Nephron progenitor cell (in vitro differentiated cells): ENCODE measurements around the gene NR3C2.

Source experiments
- DNase-seq: peaks from one replicate; pipeline ENCODE4 v3.0.0; 2021
- H3K27ac Mint-ChIP-seq: 2 replicates; pipeline ENCODE4 v1.8.0; 2021; ENCODE audit warnings: mild to moderate bottlenecking, moderate library complexity, mixed read lengths
- H3K27me3 Mint-ChIP-seq: 2 replicates; pipeline ENCODE4 v1.8.0; 2021; ENCODE audit warnings: mild to moderate bottlenecking, low read depth, mixed read lengths; ENCODE audit not compliant: poor library complexity
- H3K36me3 Mint-ChIP-seq: 2 replicates; pipeline ENCODE4 v1.8.0; 2021; ENCODE audit warnings: low read depth, mixed read lengths
- H3K4me1 Mint-ChIP-seq: 2 replicates; pipeline ENCODE4 v1.8.0; 2021; ENCODE audit warnings: mixed read lengths
- H3K4me3 Mint-ChIP-seq: 2 replicates; pipeline ENCODE4 v1.8.0; 2021; ENCODE audit warnings: mild to moderate bottlenecking, moderate library complexity, mixed read lengths
- H3K9me3 Mint-ChIP-seq: 2 replicates; pipeline ENCODE4 v1.8.0; 2021; ENCODE audit warnings: mild to moderate bottlenecking, moderate library complexity, mixed read lengths
- TF ChIP-seq, protein P1 (sequence below): fragments of 200-600 bp; sonication (generic); IDR thresholded peaks from 2 replicates; pipeline ENCODE4 v1.5.0; 2021; ENCODE audit warnings: antibody characterized with exemption

Gene NR3C2

DNA sequence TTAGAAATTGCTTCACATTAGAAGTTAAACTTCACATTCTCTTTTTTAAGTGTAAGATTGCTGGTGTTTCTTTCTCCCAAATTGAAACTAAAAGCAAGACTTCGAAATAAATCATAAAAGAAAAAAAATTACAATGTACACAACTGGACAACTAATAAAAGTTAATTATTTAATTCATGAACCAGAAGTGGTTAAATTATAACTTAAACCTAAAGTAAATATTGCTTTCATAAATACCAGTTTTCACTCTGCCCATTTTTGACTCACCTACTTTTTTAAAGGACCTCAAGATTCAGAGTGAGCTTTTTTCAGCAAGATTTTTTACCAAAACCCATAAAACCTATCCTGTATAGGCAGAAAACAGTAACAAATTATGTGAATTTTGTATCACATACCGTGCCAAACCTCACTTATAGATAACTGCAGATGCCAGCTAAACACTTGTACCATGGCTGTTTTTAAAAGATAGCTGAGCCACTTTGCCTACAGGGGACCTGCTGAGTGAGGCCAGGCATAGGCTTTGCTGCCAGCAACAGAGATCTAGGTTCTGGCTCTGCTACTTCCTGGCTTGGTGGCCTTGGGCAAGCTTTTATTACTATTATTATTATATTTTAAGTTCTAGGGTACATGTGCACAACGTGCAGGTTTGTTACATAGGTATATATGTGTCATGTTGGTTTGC lies 259.8 kb downstream of the NR3C2 start:
- Mint-ChIP-seq H3K27ac (no peak overlapping the region), H3K9me3 (no peaks in the 10 kb centered on the region), H3K4me3 (no peak overlapping the region), H3K4me1 (peaks cover 19% of the 10 kb centered on the region), H3K27me3 (no peaks in the 10 kb centered on the region), H3K36me3 (no peaks in the 10 kb centered on the region)
- TF ChIP-seq, protein P1, sequence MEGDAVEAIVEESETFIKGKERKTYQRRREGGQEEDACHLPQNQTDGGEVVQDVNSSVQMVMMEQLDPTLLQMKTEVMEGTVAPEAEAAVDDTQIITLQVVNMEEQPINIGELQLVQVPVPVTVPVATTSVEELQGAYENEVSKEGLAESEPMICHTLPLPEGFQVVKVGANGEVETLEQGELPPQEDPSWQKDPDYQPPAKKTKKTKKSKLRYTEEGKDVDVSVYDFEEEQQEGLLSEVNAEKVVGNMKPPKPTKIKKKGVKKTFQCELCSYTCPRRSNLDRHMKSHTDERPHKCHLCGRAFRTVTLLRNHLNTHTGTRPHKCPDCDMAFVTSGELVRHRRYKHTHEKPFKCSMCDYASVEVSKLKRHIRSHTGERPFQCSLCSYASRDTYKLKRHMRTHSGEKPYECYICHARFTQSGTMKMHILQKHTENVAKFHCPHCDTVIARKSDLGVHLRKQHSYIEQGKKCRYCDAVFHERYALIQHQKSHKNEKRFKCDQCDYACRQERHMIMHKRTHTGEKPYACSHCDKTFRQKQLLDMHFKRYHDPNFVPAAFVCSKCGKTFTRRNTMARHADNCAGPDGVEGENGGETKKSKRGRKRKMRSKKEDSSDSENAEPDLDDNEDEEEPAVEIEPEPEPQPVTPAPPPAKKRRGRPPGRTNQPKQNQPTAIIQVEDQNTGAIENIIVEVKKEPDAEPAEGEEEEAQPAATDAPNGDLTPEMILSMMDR, result no peak
- no peak for DNase-seq

DNA sequence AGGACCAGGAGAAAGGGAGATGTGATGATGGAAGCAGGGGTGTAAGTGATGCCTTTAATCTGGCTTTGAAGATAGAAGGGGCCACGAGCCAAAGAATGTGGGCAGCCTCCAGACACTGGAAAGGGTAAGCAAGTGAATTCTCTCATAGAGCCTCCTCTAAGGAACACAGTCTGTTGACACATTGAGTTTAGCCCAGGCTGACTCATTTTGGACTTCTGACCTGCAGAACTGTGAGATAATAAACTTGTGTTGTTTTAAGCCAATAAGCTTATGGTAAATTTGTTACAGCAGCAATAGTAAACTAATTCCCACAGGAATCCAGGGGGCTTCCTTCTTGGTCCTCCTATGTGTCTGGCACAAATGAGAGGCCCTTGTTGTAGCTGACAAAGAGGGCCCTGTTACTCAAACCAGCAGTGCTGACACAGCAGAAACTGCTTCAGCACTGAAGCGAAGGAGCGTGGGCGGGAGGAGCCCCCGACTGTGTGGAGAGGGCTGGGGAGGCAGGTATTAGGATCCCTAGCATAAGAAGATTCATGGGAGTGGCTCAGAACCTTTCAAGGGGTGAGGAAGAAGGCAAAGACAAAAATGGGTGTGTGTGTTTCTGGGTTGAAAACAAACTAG lies 268.7 kb downstream of the NR3C2 start:
- TF ChIP-seq, protein P1, result no peak
- Mint-ChIP-seq H3K4me3 (no peak overlapping the region), H3K27me3 (peaks cover 4% of the 10 kb centered on the region), H3K9me3 (peaks cover 20% of the 10 kb centered on the region), H3K4me1 (peaks cover 7% of the 10 kb centered on the region), H3K27ac (peak overlapping the region; percentile 84), H3K36me3 (peaks cover 10% of the 10 kb centered on the region)
- DNase-seq, result no peak

DNA sequence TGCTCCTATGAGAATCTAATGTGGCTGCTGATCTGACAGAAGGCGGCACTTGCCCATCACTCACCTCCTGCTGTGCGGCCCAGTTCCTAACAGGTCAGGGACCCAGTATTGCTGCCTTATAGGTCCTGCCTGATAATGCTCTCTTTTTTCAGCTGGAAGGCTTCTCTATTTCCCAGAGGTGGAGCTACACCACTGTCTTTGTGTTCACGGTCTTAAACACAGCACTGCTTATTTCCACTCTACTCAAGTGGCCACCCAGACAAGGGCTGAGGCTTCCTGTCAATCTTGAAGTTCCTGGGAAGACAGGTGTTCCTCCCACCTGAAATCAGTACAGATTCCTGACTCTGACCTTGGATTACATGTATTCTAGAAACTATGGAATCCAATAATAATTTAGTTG lies 270.6 kb downstream of the NR3C2 start:
- peaks cover 20% of the 10 kb centered on the region for H3K9me3 Mint-ChIP-seq
- H3K4me1 Mint-ChIP-seq, result peaks cover 23% of the 10 kb centered on the region
- peaks cover 10% of the 10 kb centered on the region for H3K36me3 Mint-ChIP-seq
- no peak overlapping the region for H3K27ac Mint-ChIP-seq
- peaks cover 4% of the 10 kb centered on the region for H3K27me3 Mint-ChIP-seq
- TF ChIP-seq, protein P1, result no peak
- no peak overlapping the region for H3K4me3 Mint-ChIP-seq
- DNase-seq, result no peak

DNA sequence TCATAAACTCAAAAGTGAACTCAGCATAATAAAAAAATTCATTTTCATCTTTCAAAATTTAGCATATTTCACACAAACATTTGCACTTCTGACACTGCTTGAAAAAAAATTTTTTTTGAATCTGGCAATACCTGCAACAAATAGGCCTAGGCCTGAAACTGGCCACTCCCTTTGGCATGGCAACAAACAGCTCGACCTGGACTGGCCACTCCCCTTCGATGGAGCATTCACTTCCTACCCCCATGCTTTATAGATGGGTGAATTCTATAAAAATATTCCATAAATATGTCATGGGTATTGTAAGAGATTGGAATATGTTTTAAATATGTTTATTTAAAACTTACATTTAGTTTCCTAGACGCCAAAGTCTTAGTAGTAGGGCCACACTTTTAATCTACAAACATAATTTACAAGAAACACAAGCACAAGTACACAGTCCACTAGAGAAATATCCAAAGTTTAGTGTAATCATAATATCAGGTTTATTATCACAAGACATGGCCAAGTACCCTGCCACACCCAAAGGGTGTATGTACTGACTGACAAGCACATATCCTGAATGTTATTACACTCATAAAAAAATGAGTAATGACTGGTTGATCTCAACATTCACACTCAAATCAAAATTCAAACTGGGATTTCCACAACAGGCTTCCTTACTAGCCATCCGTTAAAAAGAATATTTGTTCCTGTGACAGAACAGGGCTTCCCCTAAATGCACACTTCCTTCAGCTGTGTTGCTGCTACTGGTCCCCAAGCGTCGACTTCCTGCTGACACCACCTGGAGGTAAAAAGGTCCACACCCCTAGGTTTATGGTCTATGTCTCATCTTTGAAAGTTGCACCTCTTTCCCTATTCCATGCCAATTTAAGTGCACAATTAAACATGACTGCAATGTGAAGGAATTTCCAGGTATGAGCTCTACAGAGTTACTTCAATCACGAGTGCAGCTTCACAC lies 271.5 kb downstream of the NR3C2 start:
- DNase-seq, result no peak
- H3K36me3 Mint-ChIP-seq, result peaks cover 10% of the 10 kb centered on the region
- TF ChIP-seq, protein P1, result no peak
- peaks cover 32% of the 10 kb centered on the region for H3K4me1 Mint-ChIP-seq
- H3K4me3 Mint-ChIP-seq, result no peak overlapping the region
- H3K9me3 Mint-ChIP-seq, result peaks cover 20% of the 10 kb centered on the region
- no peak overlapping the region for H3K27ac Mint-ChIP-seq
- H3K27me3 Mint-ChIP-seq, result peaks cover 4% of the 10 kb centered on the region

DNA sequence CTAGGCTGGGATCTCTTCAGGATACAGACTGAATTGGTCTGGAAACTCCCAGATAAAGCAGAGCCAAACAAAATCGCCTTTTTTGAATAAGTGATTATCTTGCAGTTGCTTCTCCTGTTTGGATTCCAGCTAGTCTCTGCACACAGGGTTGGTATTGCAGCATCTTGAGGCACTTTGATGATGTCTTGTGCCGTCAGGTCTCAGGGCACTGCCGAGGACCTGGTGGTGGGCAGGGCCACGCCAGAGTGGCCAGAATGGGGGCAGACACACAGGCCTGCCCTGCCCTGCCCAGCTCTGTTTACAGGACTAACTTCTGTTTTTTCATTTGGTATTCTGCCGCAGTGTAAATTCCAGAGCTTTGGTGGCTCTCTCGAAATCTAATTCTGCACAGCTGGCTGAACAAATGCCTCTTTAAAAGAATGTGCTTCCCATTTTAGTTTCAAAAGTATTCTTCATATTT lies 276.1 kb downstream of the NR3C2 start:
- Mint-ChIP-seq H3K9me3 (no peaks in the 10 kb centered on the region), H3K4me3 (no peak overlapping the region), H3K27me3 (no peaks in the 10 kb centered on the region), H3K4me1 (peaks cover 67% of the 10 kb centered on the region), H3K36me3 (no peaks in the 10 kb centered on the region), H3K27ac (no peak overlapping the region)
- no peak for DNase-seq
- TF ChIP-seq, protein P1, result no peak
